HepG2 (cell line): ENCODE data around the gene SEMA3B. TPM values are rescaled to one million over a fixed set of nuclear protein-coding genes. Genes with fewer than 3 reads are reported as not detected.

ENCODE experiments used
- AGO2 ChIP-seq: fragments of 200-400 bp; formaldehyde crosslinking; optimal IDR thresholded peaks from 2 replicates; pipeline ENCODE3; 2017; ENCODE audit warnings: mild to moderate bottlenecking, low read depth, low read length, moderate library complexity
- CHD2 ChIP-seq: IDR thresholded peaks from 2 replicates; pipeline ENCODE4 v1.6.1; 2011; ENCODE audit warnings: low read depth, low read length, improper control_type of control experiment
- ELF3 ChIP-seq: IDR thresholded peaks from 2 replicates; pipeline ENCODE4 v1.6.1; 2016; ENCODE audit warnings: missing genetic modification reagents, missing compliant biosample characterization
- HBP1 ChIP-seq: IDR thresholded peaks from 2 replicates; pipeline ENCODE4 v1.6.1; 2016; ENCODE audit warnings: low read depth, control low read depth
- NFIC ChIP-seq: IDR thresholded peaks from 2 replicates; pipeline ENCODE4 v1.6.1; 2012; ENCODE audit warnings: mild to moderate bottlenecking, low read length, inconsistent platforms
- RBFOX2 ChIP-seq: fragments of 200-400 bp; formaldehyde crosslinking; IDR thresholded peaks from 2 replicates; pipeline ENCODE4 v1.6.1; 2017; ENCODE audit warnings: low read depth, mild to moderate bottlenecking, low read length
- RERE ChIP-seq: IDR thresholded peaks from 2 replicates; pipeline ENCODE4 v1.6.1; 2016; ENCODE audit warnings: low read depth, missing genetic modification reagents, missing compliant biosample characterization
- U2AF2 ChIP-seq: fragments of 200-400 bp; formaldehyde crosslinking; IDR thresholded peaks from 2 replicates; pipeline ENCODE4 v1.6.1; 2017; ENCODE audit warnings: low read depth, mild to moderate bottlenecking, low read length
- ZNF17 ChIP-seq: sonication (generic); formaldehyde crosslinking; IDR thresholded peaks from 2 replicates; pipeline ENCODE4 v1.5.0; 2020; ENCODE audit warnings: mild to moderate bottlenecking, missing genetic modification reagents
- ZNF543 ChIP-seq: sonication (generic); formaldehyde crosslinking; IDR thresholded peaks from 2 replicates; pipeline ENCODE4 v1.4.0; 2020; ENCODE audit warnings: mild to moderate bottlenecking, missing genetic modification reagents
- ZNF572 ChIP-seq: sonication (generic); formaldehyde crosslinking; IDR thresholded peaks from 2 replicates; pipeline ENCODE4 v1.5.1; 2020; ENCODE audit warnings: mild to moderate bottlenecking, missing genetic modification reagents
- ZNF891 ChIP-seq: sonication (generic); formaldehyde crosslinking; IDR thresholded peaks from 2 replicates; pipeline ENCODE4 v1.5.0; 2020; ENCODE audit warnings: mild to moderate bottlenecking, missing genetic modification reagents
- ZSCAN29 ChIP-seq: sonication (generic); formaldehyde crosslinking; conservative IDR thresholded peaks from 2 replicates; pipeline ENCODE4 v1.4.0; 2020; ENCODE audit warnings: mild to moderate bottlenecking, missing genetic modification reagents
- polyA plus RNA-seq, 8 experiments: library from polyadenylated mRNA; depleted of rRNA in 3 of 8; stranded (reverse) in 7 of 8; unstranded in 1 of 8; fragments of >200 nt; fragmentation: Illumina TruSeq in 4 of 8; extraction: Trizol in 4 of 8; gene quantifications; 2 replicates each; pipeline versions ENCODE4 v1.2.1 to v1.2.3, GENCODE V29; 2011 to 2016; ENCODE audit warnings: low read depth in 4 of 8, missing spikeins in 1 of 8, mixed read lengths in 1 of 8; ENCODE audit not compliant: insufficient read depth in 1 of 8
- total RNA-seq, 5 experiments: library from RNA; depleted of rRNA; stranded (reverse); fragments of >200 nt; fragmentation: Illumina TruSeq; extraction: Trizol; gene quantifications; 2 replicates each; pipeline ENCODE4 v1.2.3, GENCODE V29; 2016; ENCODE audit warnings: low read depth in 1 of 5
- TF ChIP-seq, protein P1 (sequence below), 2 experiments: fragments of 450-650 bp in 1 of 2; sonication (generic) in 1 of 2; formaldehyde crosslinking in 1 of 2; IDR thresholded peaks; 2 replicates each; pipeline versions ENCODE4 v1.6.1 to v1.8.0; 2016 to 2022; ENCODE audit warnings: antibody characterized with exemption in 1 of 2, mild to moderate bottlenecking in 1 of 2, missing genetic modification reagents in 1 of 2

Gene SEMA3B
- total and polyA plus RNA-seq, 2 of the 13 experiments (the other 11 are each of a cell fraction or from before 2014, with no cell fraction given) = 93.2 to 158 TPM

DNA sequence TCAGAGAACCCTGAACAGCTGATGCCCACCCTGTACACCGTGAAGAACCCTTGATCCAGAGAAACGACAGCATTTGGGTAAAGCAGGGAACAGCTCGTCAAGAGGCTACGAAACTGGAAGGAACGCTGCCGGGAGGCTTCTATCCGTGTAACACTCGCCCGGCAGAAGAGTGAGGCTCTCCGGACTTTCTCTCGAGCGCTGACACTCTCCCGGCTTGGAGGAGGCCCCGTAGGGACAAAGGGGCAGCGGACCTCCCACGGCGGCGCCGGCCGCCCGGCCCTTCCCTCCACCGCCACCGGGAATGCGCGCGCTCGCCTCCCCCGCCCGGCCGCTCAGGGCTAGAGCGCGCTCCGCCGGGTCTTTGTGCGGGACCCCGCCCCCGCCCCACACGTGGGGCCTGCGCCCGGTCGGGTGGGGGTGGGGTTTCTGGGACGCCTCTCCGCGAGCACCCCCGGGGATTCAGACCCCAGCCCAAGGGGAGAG is 51.9 kb downstream of the SEMA3B start (continued):
- TF ChIP-seq U2AF2 (no peak), AGO2 (peak; percentile 54), ZNF572 (CRISPR knock-in tag) (no peak), RERE (CRISPR knock-in tag) (0 out of 2 replicates have a peak, but pooled peaks have one; percentile 13), CHD2 (no peak), ZNF17 (CRISPR knock-in tag) (no peak), ELF3 (CRISPR knock-in tag) (no peak), ZNF891 (0 out of 2 replicates have a peak, but pooled peaks have one; percentile 24), ZSCAN29 (CRISPR knock-in tag) (no peak), RBFOX2 (no peak; the same call in 1 of the 2 replicates), NFIC (no peak), HBP1 (CRISPR knock-in tag) (peak; percentile 55; the same call in 1 of the 2 replicates), ZNF543 (CRISPR knock-in tag) (no peak)
- TF ChIP-seq, protein P1, sequence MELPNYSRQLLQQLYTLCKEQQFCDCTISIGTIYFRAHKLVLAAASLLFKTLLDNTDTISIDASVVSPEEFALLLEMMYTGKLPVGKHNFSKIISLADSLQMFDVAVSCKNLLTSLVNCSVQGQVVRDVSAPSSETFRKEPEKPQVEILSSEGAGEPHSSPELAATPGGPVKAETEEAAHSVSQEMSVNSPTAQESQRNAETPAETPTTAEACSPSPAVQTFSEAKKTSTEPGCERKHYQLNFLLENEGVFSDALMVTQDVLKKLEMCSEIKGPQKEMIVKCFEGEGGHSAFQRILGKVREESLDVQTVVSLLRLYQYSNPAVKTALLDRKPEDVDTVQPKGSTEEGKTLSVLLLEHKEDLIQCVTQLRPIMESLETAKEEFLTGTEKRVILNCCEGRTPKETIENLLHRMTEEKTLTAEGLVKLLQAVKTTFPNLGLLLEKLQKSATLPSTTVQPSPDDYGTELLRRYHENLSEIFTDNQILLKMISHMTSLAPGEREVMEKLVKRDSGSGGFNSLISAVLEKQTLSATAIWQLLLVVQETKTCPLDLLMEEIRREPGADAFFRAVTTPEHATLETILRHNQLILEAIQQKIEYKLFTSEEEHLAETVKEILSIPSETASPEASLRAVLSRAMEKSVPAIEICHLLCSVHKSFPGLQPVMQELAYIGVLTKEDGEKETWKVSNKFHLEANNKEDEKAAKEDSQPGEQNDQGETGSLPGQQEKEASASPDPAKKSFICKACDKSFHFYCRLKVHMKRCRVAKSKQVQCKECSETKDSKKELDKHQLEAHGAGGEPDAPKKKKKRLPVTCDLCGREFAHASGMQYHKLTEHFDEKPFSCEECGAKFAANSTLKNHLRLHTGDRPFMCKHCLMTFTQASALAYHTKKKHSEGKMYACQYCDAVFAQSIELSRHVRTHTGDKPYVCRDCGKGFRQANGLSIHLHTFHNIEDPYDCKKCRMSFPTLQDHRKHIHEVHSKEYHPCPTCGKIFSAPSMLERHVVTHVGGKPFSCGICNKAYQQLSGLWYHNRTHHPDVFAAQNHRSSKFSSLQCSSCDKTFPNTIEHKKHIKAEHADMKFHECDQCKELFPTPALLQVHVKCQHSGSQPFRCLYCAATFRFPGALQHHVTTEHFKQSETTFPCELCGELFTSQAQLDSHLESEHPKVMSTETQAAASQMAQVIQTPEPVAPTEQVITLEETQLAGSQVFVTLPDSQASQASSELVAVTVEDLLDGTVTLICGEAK (IDR thresholded peaks at IDR 0.05) = no peak
- TF ChIP-seq, protein P1 (CRISPR knock-in tag; IDR thresholded peaks at IDR 0.05) = no peak
